ENCODE measurements around the gene CELA3A. TPM values are rescaled to one million over a fixed set of nuclear protein-coding genes. Genes with fewer than 3 reads are reported as not detected.

Gene CELA3A
- total and polyA plus RNA-seq, 2 of the 8 experiments (the other 6 are each of a cell fraction or from before 2014, with no cell fraction given): not detected

DNA sequence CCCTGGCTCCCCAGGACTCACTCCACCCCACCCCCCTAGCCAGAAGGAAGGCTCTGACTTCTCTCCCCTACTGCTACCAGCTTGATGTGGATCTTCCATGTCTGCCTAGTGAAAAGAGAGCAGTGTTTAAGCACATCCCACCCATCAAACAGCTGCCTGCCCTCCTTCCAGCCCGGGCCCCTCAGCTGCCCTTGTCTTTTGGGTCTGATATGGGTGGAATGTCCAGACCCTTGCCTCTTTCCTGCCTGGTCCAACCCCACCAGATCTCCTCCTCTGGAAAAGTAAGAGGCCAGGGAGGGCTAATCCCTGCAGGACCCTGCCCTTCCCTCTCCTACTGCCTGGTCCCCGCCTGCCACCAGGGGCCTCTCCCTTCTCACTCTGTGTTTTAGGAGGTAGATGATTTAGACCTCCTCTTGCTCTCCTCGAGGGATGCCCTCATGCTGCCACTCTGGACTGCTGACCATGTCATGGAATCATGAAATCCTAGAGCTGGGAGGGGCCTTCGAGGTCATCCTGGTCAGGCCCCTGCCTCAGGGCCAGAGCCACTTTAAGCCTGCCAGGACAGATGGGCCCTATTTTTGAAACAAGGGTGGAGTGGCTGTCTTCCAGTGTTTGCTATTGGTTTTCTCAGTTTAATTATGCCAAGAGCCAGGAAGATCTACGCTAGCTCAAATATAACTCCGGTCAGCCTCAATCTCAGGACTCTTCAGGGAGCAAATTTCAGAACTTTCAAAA lies 48.5 kb upstream of the CELA3A start (continued):
- TF ChIP-seq, protein P1, sequence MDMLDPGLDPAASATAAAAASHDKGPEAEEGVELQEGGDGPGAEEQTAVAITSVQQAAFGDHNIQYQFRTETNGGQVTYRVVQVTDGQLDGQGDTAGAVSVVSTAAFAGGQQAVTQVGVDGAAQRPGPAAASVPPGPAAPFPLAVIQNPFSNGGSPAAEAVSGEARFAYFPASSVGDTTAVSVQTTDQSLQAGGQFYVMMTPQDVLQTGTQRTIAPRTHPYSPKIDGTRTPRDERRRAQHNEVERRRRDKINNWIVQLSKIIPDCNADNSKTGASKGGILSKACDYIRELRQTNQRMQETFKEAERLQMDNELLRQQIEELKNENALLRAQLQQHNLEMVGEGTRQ (IDR thresholded peaks at IDR 0.05; ENCODE audit: low read length): no peak
